ENCODE results near the gene CHPF. TPM values are rescaled to one million over a fixed set of nuclear protein-coding genes. Genes with fewer than 3 reads are reported as not detected.

Gene CHPF
- total RNA-seq, 2 experiments from 2014 or later: 24.1 to 33.0 TPM

DNA sequence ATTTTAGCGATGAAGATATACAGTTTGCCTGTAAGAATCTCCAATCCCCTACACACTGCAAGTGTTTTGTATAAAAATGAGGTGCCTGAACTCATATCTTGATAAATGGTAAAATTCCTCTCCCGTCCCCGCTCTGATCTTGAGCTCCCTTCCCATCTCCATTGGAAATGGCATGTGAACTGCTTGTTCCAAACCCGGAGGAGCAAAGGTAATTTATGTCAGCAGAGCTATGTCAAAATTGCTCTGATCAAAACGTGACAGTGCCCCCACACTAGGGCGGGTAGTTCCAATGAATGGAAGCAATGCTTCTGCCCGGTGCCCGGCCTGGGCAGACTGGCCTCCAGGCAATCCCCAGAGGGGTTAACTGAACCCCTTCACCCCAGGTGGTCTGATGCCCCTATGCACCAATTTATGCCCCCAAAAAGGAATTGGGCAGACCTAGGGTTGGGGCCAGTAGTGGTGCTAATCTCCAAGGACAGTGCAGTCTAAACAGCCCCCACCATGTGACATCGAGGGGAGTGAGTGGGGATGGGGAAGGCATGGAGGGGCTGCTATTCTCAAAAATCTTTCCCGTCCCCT, 48.6 kb downstream of the CHPF start:
- no TSS peak for BruUV-seq (replicated peaks)
- H4K20me1 ChIP-seq (ENCODE audit: insufficient read depth, low read length): no peaks in the 10 kb centered on the region
- no peak overlapping the region for H3K4me2 ChIP-seq (ENCODE audit: low read length)
- H3K79me2 ChIP-seq (ENCODE audit: insufficient read depth, low read depth, low read length): no peaks in the 10 kb centered on the region
- POLR2A ChIA-PET: no interaction called here
- no peak for DNase-seq (ENCODE audit: low spot score)
- H3K4me1 ChIP-seq (ENCODE audit: insufficient read depth, low read length, poor library complexity, severe bottlenecking): peaks cover 20% of the 10 kb centered on the region
- H2AFZ ChIP-seq (ENCODE audit: low read length): no peak overlapping the region; the same call in 1 of the 2 replicates
- H3K9me3 ChIP-seq (ENCODE audit: low read length): no peaks in the 10 kb centered on the region
- no peak overlapping the region for H3K4me3 ChIP-seq (ENCODE audit: low read depth, low read length, poor library complexity, severe bottlenecking)
- H3K36me3 ChIP-seq (ENCODE audit: insufficient read depth, low read length): no peaks in the 10 kb centered on the region
- H3K9me2 ChIP-seq (ENCODE audit: insufficient read depth, low read length): no peaks in the 10 kb centered on the region
- CTCF ChIA-PET (ENCODE audit: unreplicated experiment): interaction anchor here (0.8 to 1.3 kb wide), 5 partner anchors 9 to 107 kb away, joined by 3 to 23 read pairs (median 4); partner anchors contain the start of gene DNPEP
- no peak for TF ChIP-seq EZH2phosphoT487 (IDR thresholded peaks at IDR 0.05; ENCODE audit: borderline replicate concordance, low read depth, low read length)
- TF ChIP-seq, protein P1, sequence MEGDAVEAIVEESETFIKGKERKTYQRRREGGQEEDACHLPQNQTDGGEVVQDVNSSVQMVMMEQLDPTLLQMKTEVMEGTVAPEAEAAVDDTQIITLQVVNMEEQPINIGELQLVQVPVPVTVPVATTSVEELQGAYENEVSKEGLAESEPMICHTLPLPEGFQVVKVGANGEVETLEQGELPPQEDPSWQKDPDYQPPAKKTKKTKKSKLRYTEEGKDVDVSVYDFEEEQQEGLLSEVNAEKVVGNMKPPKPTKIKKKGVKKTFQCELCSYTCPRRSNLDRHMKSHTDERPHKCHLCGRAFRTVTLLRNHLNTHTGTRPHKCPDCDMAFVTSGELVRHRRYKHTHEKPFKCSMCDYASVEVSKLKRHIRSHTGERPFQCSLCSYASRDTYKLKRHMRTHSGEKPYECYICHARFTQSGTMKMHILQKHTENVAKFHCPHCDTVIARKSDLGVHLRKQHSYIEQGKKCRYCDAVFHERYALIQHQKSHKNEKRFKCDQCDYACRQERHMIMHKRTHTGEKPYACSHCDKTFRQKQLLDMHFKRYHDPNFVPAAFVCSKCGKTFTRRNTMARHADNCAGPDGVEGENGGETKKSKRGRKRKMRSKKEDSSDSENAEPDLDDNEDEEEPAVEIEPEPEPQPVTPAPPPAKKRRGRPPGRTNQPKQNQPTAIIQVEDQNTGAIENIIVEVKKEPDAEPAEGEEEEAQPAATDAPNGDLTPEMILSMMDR (conservative IDR thresholded peaks at IDR 0.05; ENCODE audit: low read length): no peak
- intact Hi-C loops (cut with micrococcal nuclease; ENCODE audit: unreplicated experiment): loop anchor here (1.0 kb wide), 2 partner anchors 35 to 48 kb away; partner anchors contain the start of gene CHPF
- no peak overlapping the region for H3K27ac ChIP-seq (ENCODE audit: low read depth, low read length, poor library complexity, severe bottlenecking)

DNA sequence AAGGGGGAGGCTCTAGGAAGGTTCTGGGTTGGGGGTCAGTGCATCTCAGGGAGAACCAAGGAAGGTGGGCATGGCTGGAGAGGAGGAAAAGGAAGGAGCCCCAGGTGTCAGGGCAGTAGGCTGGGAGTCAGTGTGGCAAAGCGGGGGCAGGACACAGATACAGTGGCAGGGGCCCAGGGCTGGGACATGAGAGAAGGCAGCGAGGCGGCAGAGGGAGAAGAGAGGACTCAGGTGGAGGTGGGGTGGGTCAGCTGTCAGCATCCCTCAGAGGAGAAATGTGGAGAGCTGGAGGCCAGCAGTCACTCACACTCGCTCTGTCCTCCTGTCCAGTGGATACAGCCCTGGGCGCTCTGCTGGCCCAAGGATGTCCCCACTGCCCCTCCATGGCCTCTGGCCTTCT, 50.5 kb downstream of the CHPF start:
- Histone ChIP-seq H3K9me2 (ENCODE audit: insufficient read depth, low read length) (no peaks in the 10 kb centered on the region), H3K4me2 (ENCODE audit: low read length) (no peak overlapping the region), H4K20me1 (ENCODE audit: insufficient read depth, low read length) (no peaks in the 10 kb centered on the region), H3K4me1 (ENCODE audit: insufficient read depth, low read length, poor library complexity, severe bottlenecking) (peaks cover 11% of the 10 kb centered on the region), H3K36me3 (ENCODE audit: insufficient read depth, low read length) (no peaks in the 10 kb centered on the region), H3K27ac (ENCODE audit: low read depth, low read length, poor library complexity, severe bottlenecking) (no peak overlapping the region), H3K79me2 (ENCODE audit: insufficient read depth, low read depth, low read length) (no peaks in the 10 kb centered on the region), H3K9me3 (ENCODE audit: low read length) (no peaks in the 10 kb centered on the region), H2AFZ (ENCODE audit: low read length) (no peak overlapping the region), H3K4me3 (ENCODE audit: low read depth, low read length, poor library complexity, severe bottlenecking) (no peak overlapping the region)
- ChIA-PET POLR2A (no interaction called here), CTCF (ENCODE audit: unreplicated experiment) (no interaction called here)
- no peak for TF ChIP-seq EZH2phosphoT487 (IDR thresholded peaks at IDR 0.05; ENCODE audit: borderline replicate concordance, low read depth, low read length)
- TF ChIP-seq, protein P1 (conservative IDR thresholded peaks at IDR 0.05; ENCODE audit: low read length): no peak
- DNase-seq (ENCODE audit: low spot score): no peak
- no TSS peak for BruUV-seq (replicated peaks)
- intact Hi-C loops (cut with micrococcal nuclease; ENCODE audit: unreplicated experiment): no loop called here

DNA sequence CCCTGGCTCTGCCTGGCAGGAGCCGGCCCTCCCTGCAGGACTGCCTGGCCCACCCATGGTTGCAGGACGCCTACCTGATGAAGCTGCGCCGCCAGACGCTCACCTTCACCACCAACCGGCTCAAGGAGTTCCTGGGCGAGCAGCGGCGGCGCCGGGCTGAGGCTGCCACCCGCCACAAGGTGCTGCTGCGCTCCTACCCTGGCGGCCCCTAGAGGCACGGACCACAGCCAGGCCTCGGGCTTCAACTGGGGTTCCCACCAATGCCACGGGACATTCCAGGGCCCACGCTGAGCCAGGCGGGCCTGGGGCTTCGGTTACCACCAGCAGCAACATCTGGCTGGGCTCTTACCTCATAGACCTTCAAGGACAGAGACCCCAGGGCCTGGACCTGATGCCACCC, 51.0 kb downstream of the CHPF start:
- H3K79me2 ChIP-seq (ENCODE audit: insufficient read depth, low read depth, low read length): no peaks in the 10 kb centered on the region
- H3K9me2 ChIP-seq (ENCODE audit: insufficient read depth, low read length): no peaks in the 10 kb centered on the region
- no peaks in the 10 kb centered on the region for H3K36me3 ChIP-seq (ENCODE audit: insufficient read depth, low read length)
- no TSS peak for BruUV-seq (replicated peaks)
- CTCF ChIA-PET (ENCODE audit: unreplicated experiment): no interaction called here
- POLR2A ChIA-PET: interaction anchor here (1.0 kb wide), 1 partner anchor 11 kb away, joined by 3 read pairs; no protein-coding TSS in a partner anchor
- H3K9me3 ChIP-seq (ENCODE audit: low read length): no peaks in the 10 kb centered on the region
- TF ChIP-seq, protein P1 (conservative IDR thresholded peaks at IDR 0.05; ENCODE audit: low read length): no peak
- no peak for TF ChIP-seq EZH2phosphoT487 (IDR thresholded peaks at IDR 0.05; ENCODE audit: borderline replicate concordance, low read depth, low read length)
- intact Hi-C loops (cut with micrococcal nuclease; ENCODE audit: unreplicated experiment): no loop called here
- no peak overlapping the region for H3K4me3 ChIP-seq (ENCODE audit: low read depth, low read length, poor library complexity, severe bottlenecking)
- H2AFZ ChIP-seq (ENCODE audit: low read length): no peak overlapping the region
- H3K4me2 ChIP-seq (ENCODE audit: low read length): no peak overlapping the region
- no peak overlapping the region for H3K27ac ChIP-seq (ENCODE audit: low read depth, low read length, poor library complexity, severe bottlenecking)
- no peak for DNase-seq (ENCODE audit: low spot score)
- peaks cover 10% of the 10 kb centered on the region for H3K4me1 ChIP-seq (ENCODE audit: insufficient read depth, low read length, poor library complexity, severe bottlenecking)
- no peaks in the 10 kb centered on the region for H4K20me1 ChIP-seq (ENCODE audit: insufficient read depth, low read length)

Data from OCI-LY7 (cell line).